ENCODE data around the gene FSIP1.

Gene FSIP1

GRCh38 chr15:39672184-39672583 lies 110.5 kb downstream of the FSIP1 start:
- no peak for DNase-seq

DNA sequence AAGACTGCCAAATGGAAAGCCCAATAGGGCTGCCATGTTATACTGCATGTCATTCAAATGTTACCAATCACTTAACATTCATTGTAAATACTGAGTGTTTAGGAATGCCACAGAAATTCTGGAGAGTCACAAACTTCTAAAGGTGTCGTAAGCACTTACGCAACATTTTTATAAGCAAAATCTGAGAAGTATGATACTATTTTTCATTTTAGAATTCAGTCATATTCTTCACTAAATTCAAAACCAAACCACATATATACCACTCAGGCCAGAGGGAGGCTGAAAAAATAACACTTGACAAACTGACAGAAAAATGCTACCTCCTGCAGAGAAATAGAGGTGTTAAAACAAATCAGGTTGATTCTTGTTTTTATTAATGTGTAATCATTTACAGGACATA lies 112.0 kb downstream of the FSIP1 start:
- DNase-seq, result no peak

DNA sequence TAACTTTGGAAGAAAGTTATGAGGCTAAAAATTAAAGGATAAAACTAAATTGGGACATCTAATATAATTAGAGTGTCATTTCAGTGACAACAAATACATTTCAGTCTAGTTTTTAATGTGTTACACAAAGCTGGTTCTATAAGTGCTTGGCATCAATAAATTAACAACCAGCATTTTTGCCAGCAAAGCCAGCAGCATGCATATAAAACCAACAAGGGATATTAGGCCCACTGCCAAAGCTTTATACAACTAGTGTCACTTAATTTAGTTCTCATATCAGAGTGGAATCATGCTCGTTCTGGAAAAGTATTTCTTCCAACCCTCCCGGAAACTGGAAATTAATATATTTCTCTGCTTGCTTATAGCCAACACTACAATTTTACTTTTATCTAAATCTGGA lies 113.0 kb downstream of the FSIP1 start:
- DNase-seq, result no peak

- no peak for DNase-seq
Observed at GRCh38 chr15:39669241-39669640, 113.4 kb downstream of the FSIP1 start.

GRCh38 chr15:39668457-39668856 lies 114.2 kb downstream of the FSIP1 start:
- DNase-seq, result no peak

DNA sequence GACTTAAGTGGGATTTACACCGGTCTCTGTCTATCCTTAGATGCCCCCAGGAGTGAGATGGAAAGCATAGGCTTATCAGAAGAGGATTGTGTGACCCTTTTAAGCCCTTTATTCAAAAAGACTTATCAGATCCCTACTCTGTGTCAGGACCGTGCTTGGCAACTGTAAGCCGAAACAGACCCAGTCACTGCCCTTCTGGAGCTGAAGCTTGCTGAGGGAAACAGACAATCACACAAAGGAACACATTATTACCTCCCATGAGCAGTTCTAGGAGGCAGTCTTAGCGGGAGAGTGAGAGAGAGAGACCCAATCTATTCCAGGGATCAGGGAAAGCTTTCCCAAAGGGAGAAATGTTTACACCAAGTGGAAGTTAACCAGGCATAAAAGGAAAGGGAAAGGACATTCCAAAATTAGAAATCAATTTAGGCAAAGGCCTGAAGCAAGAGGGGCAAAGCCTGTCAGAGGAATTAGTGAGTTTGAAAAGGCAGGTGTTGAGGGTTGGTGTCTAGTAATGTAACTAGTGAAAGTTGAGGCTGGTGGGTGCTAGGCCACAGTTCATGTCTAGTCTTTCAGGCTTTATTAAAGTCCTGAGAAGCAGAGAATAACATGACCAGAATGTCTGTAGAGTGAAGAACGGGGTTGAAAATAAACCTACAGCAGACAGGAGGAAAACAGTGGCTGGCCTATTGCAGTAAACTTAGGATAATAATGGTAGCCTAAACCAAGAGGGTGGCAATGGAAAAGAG lies 115.1 kb downstream of the FSIP1 start:
- DNase-seq, result no peak

DNA sequence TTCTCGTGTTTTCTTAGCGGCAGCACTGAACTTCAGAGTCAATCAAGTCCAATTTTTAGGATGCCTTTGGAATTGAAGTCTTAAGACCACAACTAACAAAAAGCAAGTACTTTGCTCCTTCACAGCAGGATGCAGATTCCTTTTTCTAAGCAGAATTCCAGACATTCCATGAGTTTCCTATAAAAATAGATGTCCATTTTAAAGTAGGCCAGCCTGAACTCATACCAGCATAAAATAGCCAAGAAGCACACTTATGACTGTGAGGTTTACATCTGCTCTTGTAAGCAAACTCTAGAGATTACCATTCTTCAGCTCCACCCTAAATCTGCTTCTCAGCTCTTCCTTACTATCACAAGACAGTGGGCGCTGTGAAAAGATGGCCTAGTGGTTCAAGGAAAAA lies 116.0 kb downstream of the FSIP1 start:
- DNase-seq, result no peak

DNA sequence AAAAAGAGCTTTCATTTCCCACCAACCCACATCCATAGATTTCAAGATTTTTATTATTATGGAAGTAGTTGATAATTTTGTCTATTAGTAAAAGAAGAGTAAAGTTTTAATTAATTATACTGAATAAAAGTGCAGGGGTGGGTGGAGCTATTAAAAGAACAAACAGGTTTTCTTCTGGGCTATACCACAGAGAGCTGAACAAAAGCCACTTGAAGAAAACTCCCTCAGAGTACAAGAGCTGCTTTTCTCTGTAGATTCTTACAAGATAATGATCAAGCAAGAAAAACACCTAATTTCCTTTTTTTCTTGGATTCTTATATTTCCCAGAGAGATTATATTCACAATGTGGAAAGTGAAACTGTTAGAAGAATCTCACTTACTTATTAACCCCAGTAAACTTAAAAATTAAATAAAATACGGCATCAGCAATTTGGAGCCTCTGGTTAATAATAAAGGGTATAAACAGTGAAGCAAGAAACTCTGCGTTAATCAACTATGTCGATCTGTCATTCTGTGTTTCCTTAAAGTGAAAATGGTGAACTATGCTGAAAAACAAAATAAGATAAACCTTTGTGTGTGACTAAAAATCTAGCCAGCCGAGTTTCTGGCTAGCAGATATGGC lies 116.9 kb downstream of the FSIP1 start:
- DNase-seq, result no peak

GRCh38 chr15:39663704-39664250 lies 118.9 kb downstream of the FSIP1 start:
- no peak for DNase-seq

GRCh38 chr15:39661776-39662175 lies 120.9 kb downstream of the FSIP1 start:
- DNase-seq, result no peak

- no peak for DNase-seq
Observed at GRCh38 chr15:39658740-39659139, 123.9 kb downstream of the FSIP1 start.

GRCh38 chr15:39657668-39658067 lies 125.0 kb downstream of the FSIP1 start:
- no peak for DNase-seq

- no peak for DNase-seq
Observed at GRCh38 chr15:39657181-39657580, 125.5 kb downstream of the FSIP1 start.

DNA sequence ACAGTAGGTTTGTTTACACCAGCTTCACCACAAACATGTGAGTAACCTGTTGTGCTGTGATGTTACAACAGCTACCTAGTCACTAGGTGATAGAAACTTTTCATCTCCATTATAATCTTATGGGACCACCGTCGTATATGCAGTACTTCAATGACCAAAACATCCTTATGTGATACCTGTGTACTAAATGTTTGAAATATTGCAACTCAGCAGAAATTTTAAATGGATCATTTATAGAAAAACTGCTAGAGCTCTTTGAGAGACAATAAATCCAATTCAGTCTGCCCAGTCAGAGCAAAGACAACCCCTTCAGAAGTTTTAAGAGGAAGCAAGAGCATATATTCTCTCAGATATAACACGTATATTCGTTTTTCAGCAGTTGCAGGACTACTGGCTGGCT lies 128.3 kb downstream of the FSIP1 start:
- no peak for DNase-seq

GRCh38 chr15:39651881-39652280 lies 130.8 kb downstream of the FSIP1 start:
- DNase-seq, result no peak

GRCh38 chr15:39651295-39651694 lies 131.3 kb downstream of the FSIP1 start:
- no peak for DNase-seq

DNA sequence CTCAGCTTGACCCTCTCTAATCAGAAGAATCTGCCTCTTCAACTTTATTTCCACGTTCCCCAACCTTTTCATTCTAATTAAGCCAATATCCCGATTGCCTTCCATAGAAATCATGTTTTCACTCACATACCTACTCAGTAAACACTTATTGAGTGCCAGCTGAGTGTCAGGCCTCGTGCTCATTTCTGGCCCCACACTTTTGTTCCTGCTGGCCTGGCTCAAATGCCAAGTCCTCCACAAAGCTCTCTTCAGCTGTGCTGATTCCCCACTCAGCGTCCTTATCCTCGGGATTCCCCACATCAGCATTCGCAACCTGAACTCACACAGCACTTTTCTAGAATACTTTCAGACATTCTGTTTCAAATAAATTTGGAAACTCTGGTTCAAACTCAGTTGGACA lies 132.9 kb downstream of the FSIP1 start:
- no peak for DNase-seq

DNA sequence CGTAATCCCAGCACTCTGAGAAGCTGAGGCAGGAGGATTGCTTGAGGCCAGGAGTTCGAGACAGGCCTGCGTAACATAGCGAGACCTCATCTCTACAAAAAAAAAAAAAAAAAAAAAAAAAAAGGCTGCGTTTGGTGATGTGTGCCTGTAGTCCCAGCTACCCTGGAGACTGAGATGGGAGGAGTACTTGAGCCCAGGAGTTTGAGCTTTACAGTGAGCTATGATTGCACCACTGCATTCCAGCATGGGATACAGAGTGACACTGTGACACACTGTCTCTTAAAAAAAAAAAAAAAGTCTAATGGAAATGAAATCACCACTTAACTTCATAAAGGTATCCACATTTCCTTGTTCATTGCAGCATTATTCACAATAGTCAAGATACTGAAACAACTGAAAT lies 136.2 kb downstream of the FSIP1 start:
- DNase-seq, result no peak

- DNase-seq, result no peak
Observed at GRCh38 chr15:39645976-39646257, 136.7 kb downstream of the FSIP1 start.

GRCh38 chr15:39645138-39645975 lies 137.3 kb downstream of the FSIP1 start:
- no peak for DNase-seq

- DNase-seq, result no peak
Observed at GRCh38 chr15:39644136-39644535, 138.5 kb downstream of the FSIP1 start.

DNA sequence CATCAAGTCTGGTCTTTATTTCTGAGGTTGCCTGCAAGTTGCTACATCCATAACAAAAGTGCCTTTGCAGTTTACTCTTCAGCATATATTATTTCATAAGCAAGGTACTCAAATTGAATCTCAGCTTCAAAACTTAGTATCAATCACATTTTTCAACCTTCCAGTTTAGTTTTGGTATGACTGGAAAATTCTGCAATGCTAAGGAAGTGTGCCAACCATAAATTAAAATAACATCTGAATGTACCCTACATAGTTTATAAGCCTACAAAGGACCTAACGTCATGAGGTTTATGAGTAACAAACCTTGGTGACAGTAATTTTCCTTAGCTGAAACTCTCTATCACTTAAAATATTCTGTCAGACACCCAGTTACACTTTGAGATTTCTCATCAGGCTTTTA lies 138.9 kb downstream of the FSIP1 start:
- DNase-seq, result no peak

- no peak for DNase-seq
Observed at GRCh38 chr15:39642011-39642640, 140.5 kb downstream of the FSIP1 start.
